GM21381 (cell line): ENCODE results near the gene ICE2.

Experiments used
- ATAC-seq: cut with Tn5 transposase; IDR thresholded peaks from one replicate; pipeline ENCODE4 v1.9.1; 2021; ENCODE audit warnings: mild to moderate bottlenecking, moderate library complexity; ENCODE audit not compliant: unreplicated experiment

ICE2 gene

DNA sequence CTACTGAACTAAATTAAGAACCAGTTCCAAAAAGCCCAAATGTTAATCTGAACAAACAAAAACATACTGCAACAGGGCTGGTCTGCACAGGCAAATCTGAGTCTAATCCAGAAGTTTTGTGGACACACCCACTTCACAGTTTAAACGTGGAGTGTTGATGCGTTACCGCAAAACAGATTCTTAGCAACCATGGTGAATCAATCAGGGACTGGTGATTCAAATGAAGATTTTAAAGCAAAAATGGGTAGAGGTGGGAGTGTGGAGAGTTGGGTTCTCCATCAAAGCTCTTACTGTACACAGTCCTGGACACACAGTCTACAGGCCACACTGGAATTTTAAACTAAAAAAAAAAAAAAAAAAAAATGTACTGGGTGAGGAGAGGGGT is 86.3 kb downstream of the ICE2 start:
- no peak for ATAC-seq

DNA sequence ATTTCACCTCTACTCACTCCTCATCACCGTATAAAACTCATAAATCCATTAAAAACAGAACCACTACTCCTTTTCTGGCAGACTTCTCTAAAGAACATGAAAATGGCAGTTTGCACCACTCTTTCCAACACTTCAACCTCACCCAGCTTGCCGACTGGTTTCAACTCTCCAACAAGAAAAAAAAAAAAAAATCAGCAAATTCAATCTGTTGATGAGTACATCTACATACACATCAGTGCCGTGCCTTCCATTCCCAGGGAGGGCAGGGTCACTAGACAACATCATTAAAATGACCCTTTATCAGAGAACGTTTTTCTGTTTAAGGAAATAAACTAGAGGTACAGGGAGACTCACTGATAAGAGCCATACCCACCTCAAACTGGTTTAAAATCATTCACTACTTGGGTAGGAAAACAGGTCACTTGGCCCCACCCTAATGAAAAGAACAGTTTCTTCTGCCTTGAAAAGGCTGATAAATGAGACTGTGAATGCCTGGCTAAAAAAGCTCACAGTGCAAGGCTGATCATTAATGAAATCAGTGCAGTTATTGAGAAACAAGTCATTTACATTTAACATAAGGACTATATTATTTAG is 87.1 kb downstream of the ICE2 start:
- no peak for ATAC-seq

DNA sequence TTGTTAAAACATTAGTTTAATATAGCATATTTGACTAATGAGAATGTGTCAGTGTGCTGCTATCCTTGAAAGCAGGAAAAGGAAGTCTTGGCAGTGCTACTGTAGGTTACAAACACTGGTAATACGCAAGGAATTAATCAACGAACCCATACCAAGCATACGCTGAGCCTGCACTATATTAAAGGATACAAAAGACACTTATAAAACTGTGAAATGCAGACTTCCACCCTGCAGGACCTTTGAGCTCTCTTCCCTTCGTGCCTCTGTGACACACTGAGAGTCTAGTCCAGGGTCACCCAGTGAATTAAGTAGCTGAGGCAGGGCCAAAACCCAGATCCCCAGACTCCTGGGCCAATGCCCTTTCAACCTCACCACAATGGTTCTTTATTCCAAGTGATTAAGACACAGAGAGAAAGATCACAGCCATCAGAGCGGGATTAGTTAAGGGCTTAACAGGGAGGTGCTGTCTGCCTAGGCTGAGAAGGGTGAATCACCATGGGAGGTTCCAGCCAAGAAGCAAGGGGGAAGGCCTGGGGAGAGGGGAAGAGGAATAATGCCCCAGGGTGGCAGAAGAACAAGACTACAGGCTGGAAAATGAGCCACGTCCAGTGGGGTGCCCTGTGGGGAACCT is 88.0 kb downstream of the ICE2 start:
- no peak for ATAC-seq

DNA sequence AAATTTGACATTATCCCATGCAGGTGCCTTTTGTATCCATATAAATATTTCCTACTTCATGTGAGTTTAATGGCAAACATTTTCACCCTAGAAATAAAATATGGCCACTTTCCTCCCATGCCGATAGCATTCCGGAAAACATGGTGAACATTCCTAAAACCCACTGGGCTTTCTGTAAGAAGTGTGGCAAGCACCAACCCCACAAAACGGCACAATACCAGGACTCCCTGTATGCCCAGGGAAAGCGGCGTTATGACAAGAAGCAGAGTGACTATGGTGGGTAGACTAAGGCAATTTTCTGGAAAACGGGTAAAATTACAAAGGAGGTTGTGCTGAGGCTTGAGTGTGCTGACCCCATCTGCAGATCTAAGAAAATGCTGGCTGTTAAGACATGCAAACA is 88.7 kb downstream of the ICE2 start:
- no peak for ATAC-seq

DNA sequence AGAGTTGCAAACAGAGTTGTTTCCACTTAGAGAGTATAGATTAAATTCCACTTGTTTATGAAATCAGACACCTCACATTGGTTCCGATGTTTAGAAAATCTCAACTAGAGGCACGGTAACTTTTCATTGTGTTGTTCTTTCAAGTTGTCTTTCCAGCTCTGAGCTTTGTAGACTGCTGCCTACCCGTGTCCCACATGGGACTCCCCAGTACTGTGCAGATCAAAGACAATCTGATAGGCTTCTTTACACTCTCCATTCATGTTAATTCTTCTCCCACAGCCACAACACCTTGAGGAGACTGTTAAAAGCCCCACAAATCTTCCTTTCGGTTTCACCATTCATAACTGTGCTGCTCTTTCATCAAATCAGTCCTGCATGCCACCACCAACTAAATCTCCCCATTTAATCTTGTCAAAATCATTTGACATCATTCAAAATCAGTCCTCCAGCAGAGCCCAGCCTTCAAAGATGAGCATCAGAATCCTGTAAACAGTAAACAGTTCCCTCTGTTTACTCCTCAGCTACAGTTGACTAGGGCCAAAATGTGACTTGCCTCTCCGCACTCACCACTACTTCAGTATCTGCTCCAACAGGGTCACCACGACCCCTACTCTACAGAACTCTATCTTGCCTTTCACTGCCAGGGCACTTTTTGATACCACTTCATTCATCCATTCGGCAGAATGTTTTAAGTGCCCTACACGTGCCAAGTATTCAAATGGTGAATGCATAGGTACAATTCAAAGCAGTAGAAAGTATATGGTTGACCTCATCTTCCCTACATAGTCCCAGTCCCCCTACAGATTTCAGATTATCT is 89.5 kb downstream of the ICE2 start:
- peak; percentile 76 for ATAC-seq

DNA sequence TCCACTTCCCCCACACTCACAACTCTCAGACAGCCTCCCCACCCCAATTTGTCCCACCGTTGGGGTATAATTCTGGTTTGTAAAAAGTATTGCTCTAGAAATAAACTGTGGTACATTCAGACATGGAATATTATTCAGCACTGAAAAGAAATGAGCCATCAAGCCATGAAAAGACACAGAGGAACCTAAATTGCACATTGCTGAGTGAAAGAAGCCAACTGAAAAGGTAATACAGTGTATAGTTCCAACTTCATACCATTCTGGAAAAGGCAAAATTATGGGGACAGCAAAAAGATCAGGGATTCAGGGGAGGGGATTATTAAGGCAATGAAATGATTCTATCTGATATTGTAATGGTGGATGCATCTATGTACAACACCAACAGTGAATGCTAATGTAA is 91.6 kb downstream of the ICE2 start:
- no peak for ATAC-seq

DNA sequence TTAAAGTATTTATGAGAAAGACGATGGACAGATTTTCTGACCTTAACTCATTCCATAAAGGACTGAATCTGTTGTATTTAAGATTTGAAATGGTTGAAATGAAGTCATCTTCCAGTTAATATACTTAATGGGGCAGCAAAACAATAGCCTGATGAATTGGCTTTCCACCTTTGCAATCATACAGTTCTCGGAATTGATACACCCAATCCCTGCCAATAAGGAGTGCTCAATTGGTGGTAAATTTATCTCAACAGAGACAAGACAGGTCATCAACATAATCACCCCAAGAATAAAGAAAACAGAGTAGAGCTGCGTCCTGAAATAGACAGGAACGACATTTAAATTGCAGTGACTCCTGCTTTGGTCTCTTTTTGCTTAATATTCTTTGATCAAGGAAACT is 92.3 kb downstream of the ICE2 start:
- no peak for ATAC-seq

DNA sequence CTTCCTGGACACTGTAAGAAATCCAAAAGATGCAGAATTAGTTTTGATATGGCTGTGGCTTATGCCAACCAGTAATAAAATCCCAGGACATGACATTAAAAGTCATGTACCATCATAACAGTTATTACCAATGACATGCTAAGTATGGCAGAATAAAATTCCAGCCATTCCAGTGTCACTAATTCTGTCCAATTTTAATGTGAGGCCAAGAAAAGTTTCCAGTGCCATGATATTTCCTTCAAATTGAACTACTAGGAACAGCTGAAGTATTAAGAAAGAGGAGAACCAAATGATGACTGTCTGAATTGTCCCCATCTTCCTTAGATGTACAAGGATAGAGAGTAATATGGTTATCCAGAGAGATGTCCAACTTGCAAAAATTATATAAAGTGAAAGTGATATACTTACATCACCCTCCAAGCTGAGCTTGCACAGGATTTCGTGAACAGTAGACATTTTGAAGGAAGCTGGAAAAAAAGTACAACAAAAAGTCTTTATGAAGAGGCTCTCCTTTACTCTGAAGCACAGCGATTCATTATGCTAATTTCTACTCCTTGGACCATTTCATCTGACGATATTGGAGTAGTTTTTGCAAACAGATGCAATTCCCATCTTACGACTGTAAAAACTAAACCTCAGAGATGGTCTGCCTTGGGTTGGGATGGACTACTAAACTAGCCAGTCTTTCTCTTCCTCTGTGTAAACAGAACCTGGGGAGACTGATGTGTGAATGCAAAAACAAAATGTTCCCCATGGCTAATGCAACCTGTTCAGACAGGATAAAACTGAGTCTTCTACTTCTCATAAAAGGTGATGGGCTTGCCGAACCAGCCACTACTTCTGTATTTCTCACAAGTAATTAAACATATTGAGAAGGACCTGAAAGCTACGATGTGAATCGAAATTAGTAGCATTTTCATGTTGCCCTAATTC is 93.1 kb downstream of the ICE2 start:
- ATAC-seq, result no peak

DNA sequence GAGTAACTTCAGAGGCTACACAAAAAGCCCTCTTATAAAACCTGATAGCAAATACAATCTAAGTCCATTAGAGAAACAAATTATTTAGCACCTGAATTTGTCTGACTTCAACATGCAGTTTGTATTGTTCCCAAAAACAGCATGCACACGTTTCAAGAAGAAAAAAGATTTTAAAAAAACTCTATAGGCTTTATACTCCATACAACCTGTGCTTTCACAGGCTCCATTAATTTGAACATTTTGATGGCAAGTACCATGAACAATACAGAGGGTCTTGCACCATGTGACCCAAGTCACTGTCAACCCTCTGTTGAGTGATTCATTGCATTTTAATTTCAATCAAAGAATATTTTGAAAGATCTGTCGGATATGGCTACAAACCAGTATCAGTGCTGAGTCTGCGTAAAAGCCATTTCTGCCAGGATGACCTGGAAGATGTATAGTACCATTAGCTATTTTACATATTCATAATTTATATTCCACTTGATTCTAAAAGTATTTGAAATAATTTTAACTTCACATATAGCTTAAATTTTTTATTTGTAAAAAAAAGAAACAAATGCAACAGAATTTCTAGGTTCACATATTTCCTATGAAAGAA is 94.3 kb downstream of the ICE2 start:
- ATAC-seq, result no peak

DNA sequence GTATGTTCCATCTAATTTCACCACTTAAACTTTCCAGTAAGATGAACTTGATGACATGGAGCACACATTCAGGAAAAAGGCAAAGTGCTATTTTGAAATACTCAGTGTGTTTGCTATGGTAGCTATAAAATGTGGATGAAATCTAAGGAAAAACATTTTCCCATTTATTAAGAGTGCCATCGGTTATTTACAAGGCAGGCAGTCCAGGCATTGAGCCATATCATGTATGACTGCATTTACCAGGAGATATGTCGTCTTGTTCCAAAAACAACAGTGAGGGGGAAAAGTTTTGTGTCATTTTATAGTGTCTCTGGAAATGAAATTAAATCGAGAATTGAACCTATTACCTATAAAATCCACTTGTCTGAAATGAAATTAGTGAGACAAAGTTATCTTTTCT is 94.9 kb downstream of the ICE2 start:
- ATAC-seq, result no peak

DNA sequence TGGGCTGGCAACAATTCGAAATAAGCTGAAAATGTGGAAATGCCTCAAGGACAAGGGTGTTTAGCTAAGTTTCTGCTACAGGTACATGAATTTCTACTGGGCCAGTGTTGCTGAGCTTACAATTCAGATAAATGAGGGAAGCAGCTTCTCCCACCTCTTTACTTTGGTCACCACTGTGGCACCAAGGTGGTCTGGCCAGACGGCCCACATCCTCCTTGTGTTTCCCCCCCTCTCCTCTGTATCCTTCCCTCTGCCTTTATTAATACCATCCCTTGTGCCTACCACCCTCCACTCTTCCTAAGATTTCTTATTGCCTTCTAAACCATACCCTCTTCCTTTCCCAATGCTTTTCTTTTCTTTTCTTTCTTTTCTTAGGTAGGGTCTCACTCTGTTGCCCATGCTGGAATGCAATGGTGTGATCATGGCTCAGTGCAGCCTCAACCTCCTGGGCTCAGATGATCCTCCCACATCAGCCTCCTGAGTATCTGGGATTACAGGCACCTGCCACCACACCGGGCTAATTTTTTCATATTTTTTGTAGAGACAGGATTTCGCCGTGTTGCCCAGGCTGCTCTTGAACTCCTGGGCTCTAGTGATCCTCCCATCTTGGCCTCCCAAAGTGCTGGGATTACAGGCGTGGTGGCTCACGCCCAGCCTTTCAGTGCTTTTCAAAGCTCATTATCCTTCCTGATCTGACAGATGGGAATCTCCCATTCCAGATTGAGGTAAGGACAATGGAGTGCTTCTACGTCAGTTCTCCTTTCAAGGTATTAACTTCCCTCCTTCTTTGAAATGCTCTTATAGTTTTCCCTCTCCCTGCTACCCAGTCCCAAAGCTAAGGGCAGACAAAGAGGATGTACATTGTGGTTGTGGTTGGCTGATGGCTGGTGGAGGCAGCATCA is 95.9 kb downstream of the ICE2 start:
- ATAC-seq, result no peak

DNA sequence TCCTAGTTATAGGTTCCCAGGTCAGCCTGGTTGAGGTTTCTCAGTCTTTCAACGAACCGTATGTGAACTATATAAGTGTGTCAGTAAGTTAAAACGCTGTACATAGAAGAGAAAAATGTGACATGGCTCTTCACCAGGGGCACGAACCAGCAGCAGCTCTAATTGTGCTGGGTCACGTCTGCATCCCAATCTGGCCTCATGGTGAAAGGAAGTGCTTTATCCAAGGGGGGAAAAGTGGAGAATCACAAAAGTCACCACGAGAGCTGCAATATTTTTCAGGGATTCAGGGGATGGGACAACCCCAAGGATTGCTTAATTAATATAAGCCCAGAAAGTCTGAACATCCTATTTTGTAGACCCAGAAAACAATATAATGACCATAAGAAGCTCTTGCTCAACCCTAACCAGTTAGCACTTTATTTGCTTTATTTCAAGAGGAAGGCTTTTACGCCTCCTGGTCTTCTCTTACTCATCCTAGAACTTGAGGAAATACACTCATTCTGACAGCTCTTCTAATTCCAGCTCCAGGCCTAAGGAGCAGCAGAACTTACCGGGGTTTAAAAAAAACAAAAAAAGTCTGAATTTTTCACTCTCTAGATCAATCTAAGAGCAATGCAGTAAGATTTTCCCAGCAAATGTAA is 97.7 kb downstream of the ICE2 start:
- ATAC-seq, result no peak

DNA sequence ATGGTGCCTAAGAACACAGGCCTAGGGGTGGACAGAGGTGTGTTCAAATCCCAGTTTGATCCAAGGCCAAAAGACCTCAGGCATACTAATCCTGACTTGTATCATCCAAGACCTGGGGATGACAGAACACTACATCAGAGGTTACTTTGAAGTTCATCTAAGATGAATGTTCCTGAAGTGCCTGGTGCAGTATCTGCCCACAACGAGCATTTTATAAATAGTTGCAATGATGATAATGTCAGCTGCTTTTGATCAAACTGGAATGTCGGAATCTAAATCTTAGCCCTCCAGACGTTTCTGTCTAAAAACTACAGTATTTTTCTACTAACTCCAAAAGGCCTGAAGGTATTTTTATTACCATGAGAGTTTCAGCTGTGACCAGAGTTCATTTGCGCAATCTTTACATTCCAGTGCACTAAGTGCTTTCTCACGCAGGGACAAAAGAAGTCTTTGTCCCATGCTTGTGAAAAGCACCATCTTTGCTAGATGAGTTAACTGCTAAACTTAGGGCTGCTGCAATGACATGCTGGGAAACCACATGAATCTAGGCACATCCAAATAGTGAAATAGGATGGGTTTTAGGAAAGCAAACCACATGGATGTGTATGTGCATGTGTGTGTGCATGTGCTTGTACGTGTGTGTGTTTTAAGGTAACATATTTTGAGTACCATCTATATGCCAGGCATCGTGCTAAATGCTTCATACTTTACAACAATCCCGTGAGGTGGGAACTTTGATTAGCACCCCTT is 99.2 kb downstream of the ICE2 start:
- no peak for ATAC-seq

DNA sequence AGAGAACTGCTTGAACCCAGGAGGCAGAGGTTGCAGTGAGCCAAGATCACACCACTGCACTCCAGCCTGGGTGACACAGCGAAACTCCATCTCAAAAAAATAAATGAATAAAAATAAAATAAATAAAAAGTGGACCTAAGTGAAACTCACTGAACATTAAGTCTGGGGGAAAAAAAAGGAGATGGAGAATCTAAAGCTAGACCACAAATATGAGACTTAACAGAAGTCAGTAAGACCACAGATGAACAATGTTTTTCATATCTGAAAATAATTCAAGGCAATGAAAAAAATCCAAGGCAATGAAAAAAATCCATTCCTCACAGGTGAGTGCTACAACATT is 99.8 kb downstream of the ICE2 start:
- ATAC-seq, result no peak

DNA sequence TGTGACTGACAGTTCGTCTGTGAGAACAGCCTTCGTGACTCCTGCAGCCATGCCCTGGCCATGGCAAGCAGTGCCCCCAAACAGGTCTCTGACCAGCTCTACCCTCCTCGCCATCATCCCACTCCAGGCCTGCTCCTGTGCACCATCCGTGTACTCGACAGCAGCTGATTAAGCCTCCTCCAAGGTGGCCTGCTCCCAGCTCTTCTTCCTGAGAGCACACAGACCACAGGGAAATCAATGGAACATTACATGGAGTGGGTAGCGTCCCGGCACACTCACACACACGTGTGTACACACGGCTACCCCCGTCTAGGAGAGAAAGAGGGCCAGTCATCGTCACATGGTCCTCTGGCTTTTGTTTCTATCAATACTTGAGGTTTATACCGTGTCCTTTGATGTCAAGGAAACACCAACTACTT is 102.3 kb downstream of the ICE2 start:
- ATAC-seq, result no peak

DNA sequence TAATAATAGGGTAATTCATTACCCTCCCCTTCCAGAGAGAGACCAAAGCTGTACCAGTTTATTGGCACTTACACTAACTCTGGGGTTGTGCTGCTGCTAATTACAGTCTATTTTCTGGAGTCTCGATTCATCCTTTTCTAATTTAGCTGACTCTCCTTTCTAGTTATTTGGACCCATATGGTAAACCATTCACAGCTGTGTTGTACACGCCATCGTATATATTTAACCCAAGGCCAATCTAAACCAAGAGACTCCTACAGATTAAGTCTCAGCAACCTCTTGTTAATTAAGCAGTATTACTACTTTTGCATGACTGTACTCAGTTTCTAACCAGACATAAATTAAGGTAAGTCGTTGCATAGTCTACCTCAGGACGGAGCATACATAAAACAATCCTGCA is 103.6 kb downstream of the ICE2 start:
- ATAC-seq, result no peak

DNA sequence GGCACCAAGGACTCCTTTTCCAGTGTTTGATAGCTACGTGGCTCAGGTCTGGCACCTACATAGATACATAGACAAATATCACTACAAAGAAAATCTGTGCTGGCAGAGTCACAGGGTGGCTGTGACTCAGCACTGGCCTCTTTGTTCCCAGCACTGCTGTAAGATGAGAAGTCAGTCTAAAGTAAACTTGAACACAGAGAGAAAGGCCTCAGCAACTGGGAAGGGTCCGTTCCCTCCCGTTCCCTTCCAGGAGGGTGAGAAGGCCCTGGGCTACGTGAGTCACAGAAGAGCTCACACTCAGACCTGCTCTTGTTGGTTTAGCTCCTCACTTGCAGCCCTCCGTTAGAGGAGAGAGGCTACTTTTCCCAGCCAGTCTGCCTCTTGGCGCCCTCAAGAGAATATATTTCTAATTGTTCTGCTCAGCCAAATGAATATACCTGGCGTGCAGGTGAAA is 104.3 kb downstream of the ICE2 start:
- ATAC-seq, result no peak

DNA sequence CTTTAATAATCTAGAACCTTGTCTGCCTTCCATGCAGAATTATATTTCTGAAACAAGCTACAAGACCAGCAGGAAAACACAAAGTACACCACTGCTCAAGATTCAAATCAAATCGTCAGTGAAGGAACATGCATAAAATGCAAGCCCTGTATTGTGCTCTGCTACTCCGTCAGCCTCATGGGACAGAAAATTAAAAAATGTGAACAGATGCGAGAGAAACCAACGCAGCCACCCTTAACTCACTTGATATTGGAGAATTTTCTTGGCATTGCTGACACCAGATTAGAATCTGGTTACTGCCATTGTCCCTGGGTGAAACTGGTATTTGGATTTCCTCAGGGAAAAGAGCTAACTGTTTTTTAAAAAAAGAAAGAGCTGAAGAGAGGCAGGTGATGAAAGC is 104.7 kb downstream of the ICE2 start:
- no peak for ATAC-seq

DNA sequence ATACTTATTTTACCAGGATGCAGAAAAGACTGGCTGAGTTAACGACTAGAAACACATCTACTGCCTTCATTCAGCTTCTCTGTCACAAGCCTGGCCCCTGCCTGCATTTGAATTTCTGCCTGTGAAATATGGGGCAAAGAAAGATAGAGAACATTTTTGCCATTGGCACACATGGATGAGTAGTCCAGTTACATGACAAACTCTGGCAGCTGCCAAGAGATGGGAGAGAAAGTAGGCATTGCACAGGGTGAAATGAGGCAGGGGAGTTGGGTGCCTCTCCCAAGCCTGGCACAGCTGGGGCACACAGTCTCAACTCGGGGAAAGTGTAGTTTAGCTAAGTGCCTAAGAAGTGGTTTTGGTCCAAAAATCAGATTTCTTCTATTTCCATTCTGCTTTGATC is 105.2 kb downstream of the ICE2 start:
- no peak for ATAC-seq
